Measurements from ENCODE around the gene PREPL. TPM values are rescaled to one million over a fixed set of nuclear protein-coding genes. Genes with fewer than 3 reads are reported as not detected.
A peak's percentile ranks its signal among the peaks of the same experiment; 100 is the strongest.

Gene PREPL
- total RNA-seq, 1 donor from 2014 or later: 81.9 TPM

DNA sequence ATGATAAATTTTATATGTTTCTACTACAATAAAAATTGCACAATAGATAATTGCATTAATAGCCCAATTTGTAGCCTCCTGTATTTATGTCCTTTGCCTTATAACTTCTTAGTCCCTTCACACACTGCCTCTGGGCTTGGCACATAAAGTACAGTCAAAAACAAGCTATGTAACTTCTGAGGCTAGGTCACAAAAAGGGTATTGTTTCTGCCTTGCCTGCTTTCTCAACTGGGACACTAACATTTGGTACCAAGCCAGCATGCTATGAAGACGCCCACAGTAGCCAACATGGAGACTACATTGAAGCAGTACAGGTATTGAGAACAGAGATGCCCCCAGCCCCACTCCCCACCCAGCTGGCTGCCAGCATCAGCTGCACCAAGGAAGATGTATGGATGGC is 91.5 kb downstream of the PREPL start:
- DNase-seq: no peak
- no peak for ATAC-seq
- intact Hi-C loops (cut with micrococcal nuclease): no loop called here

DNA sequence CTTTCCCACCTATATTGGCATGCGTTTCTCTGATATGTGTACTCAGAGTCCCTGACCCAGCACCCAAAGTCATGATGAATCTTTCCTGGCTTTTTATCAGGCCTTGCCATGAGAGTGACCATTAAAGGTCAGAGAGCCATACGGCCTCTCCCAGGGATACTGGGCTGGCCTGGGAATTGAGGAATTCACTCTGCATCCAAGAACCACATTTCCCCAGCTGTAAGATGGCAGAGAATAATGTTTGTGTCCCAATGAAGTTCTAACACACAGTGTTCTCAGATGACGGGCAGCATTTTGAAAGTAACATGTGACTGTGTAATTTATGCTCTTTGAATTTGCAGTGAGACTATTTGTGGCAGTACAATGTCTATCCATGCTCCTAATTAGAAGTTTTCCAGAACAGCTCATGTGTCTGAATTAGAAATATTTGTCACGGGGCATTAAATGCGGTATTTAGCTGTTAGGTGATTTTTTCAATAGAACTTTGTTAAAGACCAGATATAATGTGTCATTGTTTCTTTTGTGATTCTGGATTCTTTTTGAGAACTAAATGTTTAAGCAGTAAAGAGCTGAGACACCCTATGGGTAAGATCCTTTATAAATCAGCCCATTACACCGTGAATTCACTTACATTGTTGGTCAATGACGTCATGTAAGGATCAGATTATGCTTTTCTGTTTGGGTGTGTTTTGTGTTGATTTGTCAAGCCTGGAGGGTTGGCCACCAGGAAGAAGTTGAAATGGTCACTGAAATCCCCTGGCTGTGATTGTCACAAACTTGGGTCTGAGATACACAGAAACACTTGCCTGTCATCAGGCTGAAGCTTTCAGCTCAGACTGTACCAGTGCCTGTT is 93.3 kb downstream of the PREPL start:
- peak; percentile 92 for ATAC-seq
- DNase-seq: no peak
- intact Hi-C loops (cut with micrococcal nuclease): no loop called here

Other genes with a start within 250 kb of the PREPL start
- gene PPM1B, start 192.6 kb downstream of the PREPL start, total RNA-seq: 56.7 TPM
- not detected for gene SLC3A1, start 86.0 kb downstream of the PREPL start, total RNA-seq
- 3.3 TPM for gene CAMKMT, start 453 bp upstream of the PREPL start, total RNA-seq